ENCODE measurements around the gene PHGDH. TPM values are rescaled to one million over a fixed set of nuclear protein-coding genes. Genes with fewer than 3 reads are reported as not detected.

Gene PHGDH
- 100 to 1,000 TPM; 307 to 322 TPM for total RNA-seq

DNA sequence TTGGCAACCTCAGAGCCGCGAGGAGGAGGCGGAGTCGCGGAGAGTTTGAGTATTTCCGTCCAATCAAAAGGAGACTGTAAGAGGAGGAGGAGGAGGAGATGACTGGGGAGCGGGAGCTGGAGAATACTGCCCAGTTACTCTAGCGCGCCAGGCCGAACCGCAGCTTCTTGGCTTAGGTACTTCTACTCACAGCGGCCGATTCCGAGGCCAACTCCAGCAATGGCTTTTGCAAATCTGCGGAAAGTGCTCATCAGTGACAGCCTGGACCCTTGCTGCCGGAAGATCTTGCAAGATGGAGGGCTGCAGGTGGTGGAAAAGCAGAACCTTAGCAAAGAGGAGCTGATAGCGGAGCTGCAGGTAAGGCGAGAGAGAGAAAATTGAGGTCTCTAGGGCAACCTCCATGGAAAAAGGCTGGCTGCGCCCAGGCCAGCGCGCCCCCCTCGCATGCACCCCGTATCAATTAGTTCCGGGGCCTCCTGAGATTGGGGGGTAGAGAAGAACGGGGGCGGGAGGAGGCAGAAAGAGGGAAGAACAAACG, at the start of gene PHGDH:
PHGDH (plus strand) TSS at position 131 of the 538 bp plus-strand sequence; CDS start at position 220, 89 bp downstream.
- ATAC-seq = peak; percentile 84
- intact Hi-C loops (cut with micrococcal nuclease) = no loop called here
- Mint-ChIP-seq H3K4me1 (ENCODE audit: low read depth) (peaks cover 39% of the 10 kb centered on the region), H3K9me3 (peaks cover 2% of the 10 kb centered on the region), H3K27me3 (no peaks in the 10 kb centered on the region), H3K4me3 (peak within 1 kb of the TSS; percentile 99), H3K27ac (peak within 1 kb of the TSS; percentile 98), H3K36me3 (ENCODE audit: low read depth) (peaks cover 46% of the 10 kb centered on the region)
- TF ChIP-seq, protein P1, sequence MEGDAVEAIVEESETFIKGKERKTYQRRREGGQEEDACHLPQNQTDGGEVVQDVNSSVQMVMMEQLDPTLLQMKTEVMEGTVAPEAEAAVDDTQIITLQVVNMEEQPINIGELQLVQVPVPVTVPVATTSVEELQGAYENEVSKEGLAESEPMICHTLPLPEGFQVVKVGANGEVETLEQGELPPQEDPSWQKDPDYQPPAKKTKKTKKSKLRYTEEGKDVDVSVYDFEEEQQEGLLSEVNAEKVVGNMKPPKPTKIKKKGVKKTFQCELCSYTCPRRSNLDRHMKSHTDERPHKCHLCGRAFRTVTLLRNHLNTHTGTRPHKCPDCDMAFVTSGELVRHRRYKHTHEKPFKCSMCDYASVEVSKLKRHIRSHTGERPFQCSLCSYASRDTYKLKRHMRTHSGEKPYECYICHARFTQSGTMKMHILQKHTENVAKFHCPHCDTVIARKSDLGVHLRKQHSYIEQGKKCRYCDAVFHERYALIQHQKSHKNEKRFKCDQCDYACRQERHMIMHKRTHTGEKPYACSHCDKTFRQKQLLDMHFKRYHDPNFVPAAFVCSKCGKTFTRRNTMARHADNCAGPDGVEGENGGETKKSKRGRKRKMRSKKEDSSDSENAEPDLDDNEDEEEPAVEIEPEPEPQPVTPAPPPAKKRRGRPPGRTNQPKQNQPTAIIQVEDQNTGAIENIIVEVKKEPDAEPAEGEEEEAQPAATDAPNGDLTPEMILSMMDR (IDR thresholded peaks at IDR 0.05) = no peak
- ChIA-PET POLR2A (interaction anchor here (0.7 to 1.4 kb wide), 9 partner anchors 12 to 87 kb away, joined by 3 to 6 read pairs (median 4); partner anchors contain the start of gene ZNF697), CTCF (interaction anchor here (1.0 to 2.1 kb wide), 4 partner anchors 9 to 100 kb away, joined by 3 to 7 read pairs (median 6); no protein-coding TSS in a partner anchor)
- DNase-seq = peak; percentile 87

DNA sequence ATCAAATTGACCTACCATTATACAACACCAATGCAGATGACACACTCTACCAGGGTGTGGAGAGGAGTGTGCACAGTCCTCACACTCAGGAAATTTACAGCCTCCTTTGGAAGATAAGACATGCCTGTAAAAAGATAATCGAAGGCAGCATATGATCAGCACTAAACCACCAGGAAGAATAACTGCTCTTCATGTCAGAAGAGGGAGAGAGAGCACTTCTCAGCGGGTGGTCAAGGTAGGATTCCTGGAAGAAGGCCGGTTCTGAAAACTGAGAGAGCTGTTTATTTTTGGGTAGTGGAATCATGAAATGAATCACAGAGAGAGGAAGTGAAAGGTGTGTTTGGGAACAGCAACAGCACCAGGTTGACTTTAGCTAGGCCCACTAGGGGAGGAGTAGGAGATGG, 49.7 kb upstream of the PHGDH start:
- H3K27me3 Mint-ChIP-seq = peaks cover 13% of the 10 kb centered on the region
- H3K36me3 Mint-ChIP-seq (ENCODE audit: low read depth) = no peaks in the 10 kb centered on the region
- intact Hi-C loops (cut with micrococcal nuclease) = loop anchor here (5.0 kb wide), 1 partner anchor 50 kb away; no protein-coding TSS in a partner anchor
- no peak overlapping the region for H3K4me3 Mint-ChIP-seq
- H3K4me1 Mint-ChIP-seq (ENCODE audit: low read depth) = no peaks in the 10 kb centered on the region
- DNase-seq (no peak), ATAC-seq (no peak)
- H3K27ac Mint-ChIP-seq = no peak overlapping the region
- POLR2A ChIA-PET = no interaction called here
- CTCF ChIA-PET = interaction anchor here (1.0 to 3.9 kb wide), 8 partner anchors 9 to 112 kb away, joined by 3 to 44 read pairs (median 6); no protein-coding TSS in a partner anchor
- TF ChIP-seq, protein P1 (IDR thresholded peaks at IDR 0.05) = no peak
- H3K9me3 Mint-ChIP-seq = no peaks in the 10 kb centered on the region

DNA sequence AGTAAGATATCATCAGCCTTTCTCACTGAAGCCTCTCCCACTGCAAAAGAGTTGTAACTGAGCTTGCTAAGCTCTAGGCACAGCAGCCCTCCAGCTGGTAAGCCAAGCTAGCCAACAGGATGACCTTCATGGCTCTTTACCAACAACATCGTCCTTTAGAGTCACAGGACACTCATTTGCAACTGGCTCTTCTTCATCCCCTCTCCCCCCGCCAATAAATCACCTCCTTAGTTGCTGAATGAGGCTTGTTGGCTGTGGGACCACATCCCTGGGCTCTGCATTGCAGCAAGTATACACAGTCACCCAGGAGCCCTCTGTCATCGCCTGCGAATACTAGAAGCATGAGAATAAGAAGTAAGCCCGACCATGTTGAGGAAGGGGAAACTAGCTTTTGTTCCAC, 47.7 kb upstream of the PHGDH start:
- H3K36me3 Mint-ChIP-seq (ENCODE audit: low read depth) = no peaks in the 10 kb centered on the region
- intact Hi-C loops (cut with micrococcal nuclease) = loop anchor here (5.0 kb wide), 1 partner anchor 52 kb away; no protein-coding TSS in a partner anchor

DNA sequence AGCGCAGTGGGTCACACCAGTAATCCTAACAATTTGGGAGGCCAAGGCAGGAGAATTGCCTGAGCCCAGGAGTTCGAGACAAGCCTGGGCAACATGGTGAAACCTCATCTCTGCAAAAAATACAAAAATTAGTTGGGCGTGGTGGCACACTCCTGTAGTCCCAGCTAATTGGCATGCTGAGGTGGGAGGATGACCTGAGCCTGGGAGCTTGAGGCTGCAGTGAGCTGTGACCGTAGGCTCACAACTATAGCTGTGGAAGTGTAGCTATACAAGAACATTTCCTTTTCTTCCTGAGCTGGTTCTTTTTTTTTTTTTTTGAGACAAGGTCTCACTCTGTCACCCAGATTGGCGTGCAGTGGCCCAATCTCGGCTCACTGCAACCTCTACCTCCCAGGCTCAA, 44.6 kb upstream of the PHGDH start:
- ChIA-PET CTCF (interaction anchor here (1.4 to 4.0 kb wide), 2 partner anchors 8 to 56 kb away, joined by 4 to 21 read pairs; no protein-coding TSS in a partner anchor), POLR2A (no interaction called here)
- Mint-ChIP-seq H3K4me3 (no peak overlapping the region), H3K27ac (no peak overlapping the region), H3K27me3 (peaks cover 8% of the 10 kb centered on the region), H3K9me3 (no peaks in the 10 kb centered on the region), H3K36me3 (ENCODE audit: low read depth) (no peaks in the 10 kb centered on the region), H3K4me1 (ENCODE audit: low read depth) (no peaks in the 10 kb centered on the region)
- intact Hi-C loops (cut with micrococcal nuclease) = no loop called here
- TF ChIP-seq, protein P1 (IDR thresholded peaks at IDR 0.05) = no peak
- DNase-seq (no peak), ATAC-seq (no peak)

More for the DNA sequence above, 47.7 kb upstream of the PHGDH start:
- Mint-ChIP-seq H3K27ac (no peak overlapping the region), H3K4me3 (no peak overlapping the region), H3K9me3 (no peaks in the 10 kb centered on the region), H3K4me1 (ENCODE audit: low read depth) (no peaks in the 10 kb centered on the region), H3K27me3 (peaks cover 13% of the 10 kb centered on the region)
- TF ChIP-seq, protein P1 (IDR thresholded peaks at IDR 0.05) = no peak
- no peak for DNase-seq
- ATAC-seq = no peak
- CTCF ChIA-PET = interaction anchor here (0.7 to 4.0 kb wide), 5 partner anchors 8 to 54 kb away, joined by 3 to 21 read pairs (median 4); no protein-coding TSS in a partner anchor
- POLR2A ChIA-PET = interaction anchor here (0.9 kb wide), 1 partner anchor 101 kb away, joined by 3 read pairs; no protein-coding TSS in a partner anchor

DNA sequence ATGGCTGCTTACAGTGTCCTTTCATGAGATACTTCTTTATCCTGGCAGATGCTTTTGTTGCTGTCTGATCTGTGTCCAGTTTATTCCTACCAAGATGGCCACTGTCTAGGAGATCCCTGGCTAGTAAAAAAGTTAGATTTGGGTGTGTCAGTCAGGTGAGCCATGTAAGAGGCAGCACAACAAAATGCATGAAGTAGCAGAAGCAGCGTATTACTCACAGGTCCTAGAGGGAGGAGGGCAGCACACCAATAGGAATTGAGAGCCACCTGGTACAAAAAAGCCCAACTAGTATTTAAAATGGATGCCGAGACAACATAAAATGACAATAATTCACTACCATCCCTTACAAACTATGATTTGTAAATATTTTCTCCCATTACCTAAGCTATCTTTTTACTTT, 40.8 kb upstream of the PHGDH start:
- intact Hi-C loops (cut with micrococcal nuclease) = no loop called here
- peaks cover 8% of the 10 kb centered on the region for H3K27me3 Mint-ChIP-seq
- no peak for DNase-seq
- H3K36me3 Mint-ChIP-seq (ENCODE audit: low read depth) = no peaks in the 10 kb centered on the region
- H3K9me3 Mint-ChIP-seq = no peaks in the 10 kb centered on the region
- ATAC-seq = no peak
- CTCF ChIA-PET = interaction anchor here (0.8 to 11.4 kb wide), 2 partner anchors 26 to 57 kb away, joined by 3 to 250 read pairs; no protein-coding TSS in a partner anchor
- POLR2A ChIA-PET = no interaction called here
- TF ChIP-seq, protein P1 (IDR thresholded peaks at IDR 0.05) = no peak
- H3K4me1 Mint-ChIP-seq (ENCODE audit: low read depth) = peaks cover 4% of the 10 kb centered on the region
- H3K27ac Mint-ChIP-seq = no peak overlapping the region
- no peak overlapping the region for H3K4me3 Mint-ChIP-seq
